Measurements from ENCODE around the gene MGMT.

Gene MGMT

GRCh38 chr10:129497013-129497412 lies 30.0 kb downstream of the MGMT start:
- FAIRE-seq, result no peak

- no peak for FAIRE-seq
These were observed 31.6 kb downstream of the MGMT start for GRCh38 chr10:129498680-129499079.

- no peak for FAIRE-seq
These were observed 33.7 kb downstream of the MGMT start for GRCh38 chr10:129500617-129501339.

- FAIRE-seq, result no peak
These were observed 34.8 kb downstream of the MGMT start for GRCh38 chr10:129501652-129502436.

- no peak for FAIRE-seq
These were observed 35.4 kb downstream of the MGMT start for GRCh38 chr10:129502448-129502847.

GRCh38 chr10:129505500-129506075 lies 38.5 kb downstream of the MGMT start:
- no peak for FAIRE-seq

GRCh38 chr10:129506101-129506797 lies 39.2 kb downstream of the MGMT start:
- FAIRE-seq, result no peak

GRCh38 chr10:129507216-129507889 lies 40.3 kb downstream of the MGMT start:
- no peak for FAIRE-seq

- no peak for FAIRE-seq
These were observed 42.1 kb downstream of the MGMT start for GRCh38 chr10:129509155-129509554.

GRCh38 chr10:129509835-129510234 lies 42.8 kb downstream of the MGMT start:
- FAIRE-seq, result no peak

- no peak for FAIRE-seq
These were observed 44.0 kb downstream of the MGMT start for GRCh38 chr10:129511086-129511485.

GRCh38 chr10:129511758-129512157 lies 44.7 kb downstream of the MGMT start:
- no peak for FAIRE-seq

- FAIRE-seq, result no peak
These were observed 46.3 kb downstream of the MGMT start for GRCh38 chr10:129513312-129513711.

GRCh38 chr10:129514568-129515451 lies 47.8 kb downstream of the MGMT start:
- FAIRE-seq, result no peak

GRCh38 chr10:129516846-129517679 lies 50.0 kb downstream of the MGMT start:
- FAIRE-seq, result no peak

- no peak for FAIRE-seq
These were observed 50.6 kb downstream of the MGMT start for GRCh38 chr10:129517680-129518057.

GRCh38 chr10:129518793-129519192 lies 51.8 kb downstream of the MGMT start:
- FAIRE-seq, result no peak

- no peak for FAIRE-seq
These were observed 53.5 kb downstream of the MGMT start for GRCh38 chr10:129520440-129521080.

GRCh38 chr10:129521161-129522025 lies 54.4 kb downstream of the MGMT start:
- FAIRE-seq, result no peak
